GM12865 (cell line): ENCODE results near the gene MCOLN3.

Experiments used
- DNase-seq: peaks from one replicate; pipeline ENCODE4 v3.0.0; 2010; ENCODE audit warnings: low read depth
- H3K4me3 ChIP-seq: 2 replicates; pipeline ENCODE4 v1.5.1; 2011; ENCODE audit warnings: mild to moderate bottlenecking, low read depth, low read length, control low read depth
- CTCF ChIP-seq: IDR thresholded peaks from 2 replicates; pipeline ENCODE4 v1.5.1; 2011; ENCODE audit warnings: low read length, control low read depth, low read depth, inconsistent platforms; ENCODE audit not compliant: insufficient read depth; ENCODE audit errors: missing control alignments

The MCOLN3 gene

GRCh38 chr1:85054664-85055063 is 6.4 kb upstream of the MCOLN3 start:
- TF ChIP-seq CTCF: no peak
- no peak overlapping the region for H3K4me3 ChIP-seq
- no peak for DNase-seq

- TF ChIP-seq CTCF: no peak
- DNase-seq: no peak
- no peak overlapping the region for H3K4me3 ChIP-seq
These were observed 1.5 kb upstream of the MCOLN3 start for GRCh38 chr1:85049735-85050166.

- no peak for TF ChIP-seq CTCF
- peak; percentile 24 for DNase-seq
- H3K4me3 ChIP-seq: peak overlapping the region; percentile 24
These were observed 616 bp downstream of the MCOLN3 start for GRCh38 chr1:85047472-85048295.

- DNase-seq: no peak
- no peak for TF ChIP-seq CTCF
- no peak overlapping the region for H3K4me3 ChIP-seq
These were observed 1.2 kb downstream of the MCOLN3 start for GRCh38 chr1:85047144-85047471.

GRCh38 chr1:85042413-85042812 is 5.9 kb downstream of the MCOLN3 start:
- no peak for DNase-seq
- TF ChIP-seq CTCF: no peak

GRCh38 chr1:85041793-85042192 is 6.5 kb downstream of the MCOLN3 start:
- no peak for DNase-seq
- no peak for TF ChIP-seq CTCF
- H3K4me3 ChIP-seq: no peak overlapping the region

More at GRCh38 chr1:85042413-85042812, 5.9 kb downstream of the MCOLN3 start:
- no peak overlapping the region for H3K4me3 ChIP-seq

- no peak for DNase-seq
- no peak for TF ChIP-seq CTCF
These were observed 15.1 kb downstream of the MCOLN3 start for GRCh38 chr1:85033221-85033620.

More at GRCh38 chr1:85033221-85033620, 15.1 kb downstream of the MCOLN3 start:
- no peak overlapping the region for H3K4me3 ChIP-seq
